Measurements from ENCODE around the gene MYBPC3.

The MYBPC3 gene

GRCh38 chr11:47333526-47333845, 19.0 kb downstream of the MYBPC3 start:
- Histone ChIP-seq H3K79me2 (ENCODE audit: insufficient read depth, low read length) (no peaks in the 10 kb centered on the region), H3K9ac (ENCODE audit: low read depth, low read length, poor library complexity, severe bottlenecking) (no peak overlapping the region), H2AFZ (ENCODE audit: low read length) (no peak overlapping the region), H3K9me3 (ENCODE audit: insufficient read depth, low read depth, low read length) (no peaks in the 10 kb centered on the region), H3K4me2 (ENCODE audit: low read depth, low read length, poor library complexity, severe bottlenecking) (no peak overlapping the region), H4K20me1 (ENCODE audit: insufficient read depth, low read length, poor library complexity, severe bottlenecking) (no peaks in the 10 kb centered on the region), H3K36me3 (ENCODE audit: insufficient read depth, low read length) (peaks cover 3% of the 10 kb centered on the region; the same call in 1 of the 2 replicates), H3F3A (ENCODE audit: low read depth) (no peaks in the 10 kb centered on the region), H3K9me2 (replicated peaks; ENCODE audit: low read depth, low read length) (no peaks in the 10 kb centered on the region), H3K4me1 (ENCODE audit: insufficient read depth, low read length, poor library complexity, severe bottlenecking) (no peaks in the 10 kb centered on the region), H3K27me3 (ENCODE audit: insufficient read depth, low read length, poor library complexity, severe bottlenecking) (no peaks in the 10 kb centered on the region), H3K4me3 (ENCODE audit: low read length, poor library complexity, severe bottlenecking) (no peak overlapping the region)
- TF ChIP-seq CTCF (conservative IDR thresholded peaks at IDR 0.05; ENCODE audit: low read length) (no peak), EZH2phosphoT487 (IDR thresholded peaks at IDR 0.05; ENCODE audit: borderline replicate concordance) (no peak)

- Histone ChIP-seq H4K20me1 (ENCODE audit: insufficient read depth, low read length, poor library complexity, severe bottlenecking) (no peaks in the 10 kb centered on the region), H3K4me1 (ENCODE audit: insufficient read depth, low read length, poor library complexity, severe bottlenecking) (no peaks in the 10 kb centered on the region), H3K9ac (ENCODE audit: low read depth, low read length, poor library complexity, severe bottlenecking) (no peak overlapping the region), H3K36me3 (ENCODE audit: insufficient read depth, low read length) (peaks cover 3% of the 10 kb centered on the region; the same call in 1 of the 2 replicates), H3K4me2 (ENCODE audit: low read depth, low read length, poor library complexity, severe bottlenecking) (no peak overlapping the region), H3K9me3 (ENCODE audit: insufficient read depth, low read depth, low read length) (no peaks in the 10 kb centered on the region), H3K9me2 (replicated peaks; ENCODE audit: low read depth, low read length) (no peaks in the 10 kb centered on the region), H3F3A (ENCODE audit: low read depth) (no peaks in the 10 kb centered on the region), H2AFZ (ENCODE audit: low read length) (no peak overlapping the region), H3K4me3 (ENCODE audit: low read length, poor library complexity, severe bottlenecking) (no peak overlapping the region), H3K79me2 (ENCODE audit: insufficient read depth, low read length) (no peaks in the 10 kb centered on the region), H3K27me3 (ENCODE audit: insufficient read depth, low read length, poor library complexity, severe bottlenecking) (no peaks in the 10 kb centered on the region)
- TF ChIP-seq CTCF (conservative IDR thresholded peaks at IDR 0.05; ENCODE audit: low read length) (no peak), EZH2phosphoT487 (IDR thresholded peaks at IDR 0.05; ENCODE audit: borderline replicate concordance) (no peak)
These were observed 19.5 kb downstream of the MYBPC3 start for GRCh38 chr11:47332791-47333525.

- Histone ChIP-seq H2AFZ (ENCODE audit: low read length) (no peak overlapping the region), H3K4me1 (ENCODE audit: insufficient read depth, low read length, poor library complexity, severe bottlenecking) (no peaks in the 10 kb centered on the region)
- no peak for TF ChIP-seq CTCF (conservative IDR thresholded peaks at IDR 0.05; ENCODE audit: low read length)
- no peak for TF ChIP-seq EZH2phosphoT487 (IDR thresholded peaks at IDR 0.05; ENCODE audit: borderline replicate concordance)
These were observed 20.2 kb downstream of the MYBPC3 start for GRCh38 chr11:47332303-47332711.

More at GRCh38 chr11:47332303-47332711, 20.2 kb downstream of the MYBPC3 start:
- Histone ChIP-seq H3K9me2 (replicated peaks; ENCODE audit: low read depth, low read length) (no peaks in the 10 kb centered on the region), H3K36me3 (ENCODE audit: insufficient read depth, low read length) (peaks cover 3% of the 10 kb centered on the region; the same call in 1 of the 2 replicates), H3K9ac (ENCODE audit: low read depth, low read length, poor library complexity, severe bottlenecking) (no peak overlapping the region), H3K4me3 (ENCODE audit: low read length, poor library complexity, severe bottlenecking) (no peak overlapping the region), H4K20me1 (ENCODE audit: insufficient read depth, low read length, poor library complexity, severe bottlenecking) (no peaks in the 10 kb centered on the region), H3K4me2 (ENCODE audit: low read depth, low read length, poor library complexity, severe bottlenecking) (no peak overlapping the region), H3K9me3 (ENCODE audit: insufficient read depth, low read depth, low read length) (no peaks in the 10 kb centered on the region), H3K79me2 (ENCODE audit: insufficient read depth, low read length) (no peaks in the 10 kb centered on the region), H3K27me3 (ENCODE audit: insufficient read depth, low read length, poor library complexity, severe bottlenecking) (no peaks in the 10 kb centered on the region), H3F3A (ENCODE audit: low read depth) (no peaks in the 10 kb centered on the region)

Measured in Loucy (cell line).